ENCODE results near the gene CREB3L2.

Gene CREB3L2

GRCh38 chr7:137990251-137990941 is 11.5 kb downstream of the CREB3L2 start:
- peak overlapping the region; percentile 0; the same call in 1 of the 2 replicates for H3K4me3 ChIP-seq (ENCODE audit: low read length)
- no peak for TF ChIP-seq CTCF (conservative IDR thresholded peaks at IDR 0.05; ENCODE audit: low read length)
- DNase-seq (ENCODE audit: low read depth), result peak; percentile 91

GRCh38 chr7:137989590-137989989 is 12.3 kb downstream of the CREB3L2 start:
- DNase-seq (ENCODE audit: low read depth), result no peak
- no peak overlapping the region for H3K4me3 ChIP-seq (ENCODE audit: low read length)
- no peak for TF ChIP-seq CTCF (conservative IDR thresholded peaks at IDR 0.05; ENCODE audit: low read length)

GRCh38 chr7:137989094-137989493 is 12.8 kb downstream of the CREB3L2 start:
- peak; percentile 32 for DNase-seq (ENCODE audit: low read depth)
- no peak for TF ChIP-seq CTCF (conservative IDR thresholded peaks at IDR 0.05; ENCODE audit: low read length)
- no peak overlapping the region for H3K4me3 ChIP-seq (ENCODE audit: low read length)

GRCh38 chr7:137987968-137988367 is 13.9 kb downstream of the CREB3L2 start:
- H3K4me3 ChIP-seq (ENCODE audit: low read length), result no peak overlapping the region
- no peak for DNase-seq (ENCODE audit: low read depth)
- no peak for TF ChIP-seq CTCF (conservative IDR thresholded peaks at IDR 0.05; ENCODE audit: low read length)

GRCh38 chr7:137987563-137987962 is 14.3 kb downstream of the CREB3L2 start:
- no peak overlapping the region for H3K4me3 ChIP-seq (ENCODE audit: low read length)
- no peak for TF ChIP-seq CTCF (conservative IDR thresholded peaks at IDR 0.05; ENCODE audit: low read length)

GRCh38 chr7:137987018-137987349 is 14.9 kb downstream of the CREB3L2 start:
- no peak for TF ChIP-seq CTCF (conservative IDR thresholded peaks at IDR 0.05; ENCODE audit: low read length)
- peak; percentile 31 for DNase-seq (ENCODE audit: low read depth)
- peak overlapping the region; percentile 34 for H3K4me3 ChIP-seq (ENCODE audit: low read length)

More at GRCh38 chr7:137987563-137987962, 14.3 kb downstream of the CREB3L2 start:
- no peak for DNase-seq (ENCODE audit: low read depth)

- H3K4me3 ChIP-seq (ENCODE audit: low read length), result peak overlapping the region; percentile 34
- no peak for TF ChIP-seq CTCF (conservative IDR thresholded peaks at IDR 0.05; ENCODE audit: low read length)
Observed at GRCh38 chr7:137986252-137987017, 15.5 kb downstream of the CREB3L2 start.

More at GRCh38 chr7:137986252-137987017, 15.5 kb downstream of the CREB3L2 start:
- peak; percentile 84 for DNase-seq (ENCODE audit: low read depth)
